Endothelial cell of umbilical vein (primary cell): ENCODE results near the gene MID1. TPM values are rescaled to one million over a fixed set of nuclear protein-coding genes. Genes with fewer than 3 reads are reported as not detected.

ENCODE experiments used
- BruUV-seq: library from RNA; stranded (reverse); fragments of 400-500 nt; replicated peaks from 2 replicates; lab custom pipeline; 2021; lab: Mats Ljungman, UMichigan
- CTCF ChIA-PET: fragments of 300-600, 350-600 bp; sonication (Branson Sonifier 250); formaldehyde crosslinking; loops from one replicate; lab custom pipeline; 2021; ENCODE audit warnings: antibody characterized with exemption, inconsistent platforms; lab: Charles Lee
- POLR2A ChIA-PET: fragments of 300-600, 350-600 bp; sonication (Branson Sonifier 250); formaldehyde crosslinking; loops from one replicate; lab custom pipeline; 2021; ENCODE audit warnings: antibody characterized with exemption, inconsistent platforms; lab: Charles Lee
- DNase-seq: peaks from one replicate; pipeline ENCODE4 v3.0.0-alpha.2; 2011; ENCODE audit warnings: low read depth, low spot score
- FAIRE-seq: peaks from 2 replicates; lab custom pipeline; 2011; peaks lifted over from hg19 to GRCh38; lab: Jason Lieb, UNC
- H2AFZ ChIP-seq: 2 replicates; pipeline ENCODE4 v1.6.0; 2012; ENCODE audit warnings: low read depth, low read length, control low read depth, inconsistent platforms
- H3K27ac ChIP-seq: 2 replicates; pipeline ENCODE4 v1.5.1; 2011; ENCODE audit warnings: low read depth, mild to moderate bottlenecking, control low read depth, low read length, moderate library complexity; ENCODE audit not compliant: insufficient read depth
- H3K27me3 ChIP-seq, 2 experiments: 2 replicates each; pipeline versions ENCODE4 v1.6.0 to v1.6.1; 2011; ENCODE audit warnings: low read length in 2 of 2, mixed read lengths in 1 of 2; ENCODE audit not compliant: control insufficient read depth in 2 of 2, insufficient read depth in 2 of 2
- H3K36me3 ChIP-seq, 2 experiments: 2 replicates in 1 of 2; 3 replicates in 1 of 2; pipeline ENCODE4 v1.5.1; 2011; ENCODE audit warnings: low read length in 2 of 2, mild to moderate bottlenecking in 1 of 2, moderate library complexity in 1 of 2; ENCODE audit not compliant: control insufficient read depth in 2 of 2, insufficient read depth in 2 of 2; ENCODE audit errors: extremely low read depth in 1 of 2
- H3K4me1 ChIP-seq: 3 replicates; pipeline ENCODE4 v1.5.1; 2011; ENCODE audit warnings: mild to moderate bottlenecking, low read length; ENCODE audit not compliant: control insufficient read depth, insufficient read depth; ENCODE audit errors: extremely low read depth
- H3K4me2 ChIP-seq: 2 replicates; pipeline ENCODE4 v1.6.1; 2011; ENCODE audit warnings: low read length, control low read depth, mixed read lengths; ENCODE audit not compliant: insufficient read depth
- H3K4me3 ChIP-seq, 3 experiments: fragments of 200-600 bp in 1 of 3; sonication (generic), shearing (Covaris generic) in 1 of 3; replicated peaks in 1 of 3; 2 replicates each; pipeline ENCODE4 v1.5.1; 2011 to 2016; ENCODE audit warnings: control low read depth in 3 of 3, low read length in 3 of 3, mild to moderate bottlenecking in 2 of 3, inconsistent platforms in 1 of 3, low read depth in 1 of 3, moderate library complexity in 1 of 3; ENCODE audit not compliant: insufficient read depth in 1 of 3
- H3K79me2 ChIP-seq: 2 replicates; pipeline ENCODE4 v1.6.0; 2012; ENCODE audit warnings: low read length, inconsistent platforms; ENCODE audit not compliant: control insufficient read depth, insufficient read depth
- H3K9ac ChIP-seq: replicated peaks from 2 replicates; pipeline ENCODE3; 2011; ENCODE audit warnings: low read length, control low read depth; ENCODE audit not compliant: insufficient read depth; ENCODE audit errors: extremely low read depth
- H3K9me1 ChIP-seq: replicated peaks from 3 replicates; pipeline ENCODE4 v1.6.0; 2011; ENCODE audit warnings: mild to moderate bottlenecking, low read length; ENCODE audit not compliant: control insufficient read depth, insufficient read depth; ENCODE audit errors: extremely low read depth
- H3K9me3 ChIP-seq: replicated peaks from 2 replicates; pipeline ENCODE4 v1.5.1; 2012; ENCODE audit warnings: low read length, inconsistent platforms; ENCODE audit not compliant: control insufficient read depth, insufficient read depth
- H4K20me1 ChIP-seq: replicated peaks from 2 replicates; pipeline ENCODE3; 2011; ENCODE audit warnings: mild to moderate bottlenecking, low read length; ENCODE audit not compliant: control insufficient read depth, insufficient read depth; ENCODE audit errors: extremely low read depth
- CTCF ChIP-seq, 2 donors: IDR thresholded peaks; 1 replicate in 1 of 2; 2 replicates in 1 of 2; pipeline ENCODE4 v1.5.1; 2011; ENCODE audit warnings: low read length in 2 of 2, mild to moderate bottlenecking in 2 of 2, moderate library complexity in 2 of 2, control low read depth in 1 of 2, inconsistent platforms in 1 of 2, low read depth in 1 of 2; ENCODE audit not compliant: insufficient read depth in 1 of 2; ENCODE audit errors: extremely low read depth in 1 of 2
- EZH2 ChIP-seq: IDR thresholded peaks from 2 replicates; pipeline ENCODE4 v1.6.1; 2012; ENCODE audit warnings: borderline replicate concordance, low read depth, mild to moderate bottlenecking, moderate library complexity, low read length, inconsistent platforms; ENCODE audit not compliant: severe bottlenecking
- FOS ChIP-seq: IDR thresholded peaks from 2 replicates; pipeline ENCODE4 v1.6.1; 2011; ENCODE audit warnings: mild to moderate bottlenecking, low read length, moderate library complexity, borderline replicate concordance; ENCODE audit not compliant: insufficient read depth
- GATA2 ChIP-seq: IDR thresholded peaks from 2 replicates; pipeline ENCODE4 v1.7.0; 2011; ENCODE audit warnings: low read depth, mild to moderate bottlenecking, moderate library complexity, mixed read lengths, low read length; ENCODE audit not compliant: insufficient read length, insufficient read depth
- JUN ChIP-seq: IDR thresholded peaks from 2 replicates; pipeline ENCODE4 v1.6.1; 2011; ENCODE audit warnings: borderline replicate concordance, low read depth; ENCODE audit not compliant: insufficient read length, insufficient read depth
- MAX ChIP-seq: IDR thresholded peaks from 2 replicates; pipeline ENCODE4 v1.6.1; 2011; ENCODE audit not compliant: insufficient read depth, insufficient read length
- MYC ChIP-seq: IDR thresholded peaks from one replicate; pipeline ENCODE4 v1.6.1; 2011; ENCODE audit warnings: mild to moderate bottlenecking, low read depth, low read length
- POLR2A ChIP-seq: IDR thresholded peaks from 2 replicates; pipeline ENCODE4 v1.6.1; 2012; ENCODE audit warnings: low read depth, mild to moderate bottlenecking, control low read depth, low read length
- POLR2AphosphoS5 ChIP-seq: IDR thresholded peaks from 2 replicates; pipeline ENCODE4 v1.6.1; 2012; ENCODE audit warnings: low read depth, mild to moderate bottlenecking, control low read depth, low read length, moderate library complexity; ENCODE audit not compliant: insufficient read depth
- dilution Hi-C: fragments of 300-500 bp; cut with MboI; formaldehyde crosslinking; loops from one replicate; pipeline ENCODE4 v1.15.0; 2019; ENCODE audit warnings: low sequenced_read_pairs; ENCODE audit not compliant: extremely low pct_ligation_motif_present
- intact Hi-C: fragments of 100-400 bp; cut with micrococcal nuclease; formaldehyde crosslinking; loops from one replicate; pipeline ENCODE4 v1.10.0; 2022
- polyA plus RNA-seq, 4 experiments: library from polyadenylated mRNA; depleted of rRNA in 3 of 4; stranded (reverse) in 3 of 4; unstranded in 1 of 4; fragments of >200 nt; gene quantifications; 2 replicates each; pipeline versions ENCODE4 v1.2.1 to v1.2.3, GENCODE V29; 2011 to 2012; ENCODE audit warnings: missing spikeins in 1 of 4
- total RNA-seq: library from RNA; stranded (reverse); gene quantifications from 2 replicates; pipeline ENCODE4 v1.2.3, GENCODE V29; 2021

Gene MID1
- total and polyA plus RNA-seq, 2 donors (not counting 3 experiments of a cell fraction or from before 2014, with no cell fraction given): 21.3 to 29.8 TPM

- Histone ChIP-seq H3K4me1 (no peaks in the 10 kb centered on the region), H3K36me3 (no peaks in the 10 kb centered on the region), H3K27me3 (peaks cover 0 to 2% of the 10 kb centered on the region in 2 experiments), H3K9me1 (no peaks in the 10 kb centered on the region), H3K4me2 (no peak overlapping the region), H3K4me3 (no peak overlapping the region), H3K27ac (no peak overlapping the region), H3K79me2 (no peaks in the 10 kb centered on the region), H4K20me1 (no peaks in the 10 kb centered on the region), H3K9ac (no peak overlapping the region), H3K9me3 (no peaks in the 10 kb centered on the region), H2AFZ (no peak overlapping the region)
- TF ChIP-seq POLR2AphosphoS5 (no peak), EZH2 (no peak), POLR2A (no peak), MYC (no peak), GATA2 (no peak), MAX (no peak), CTCF (IDR thresholded peaks at IDR 0.05; ENCODE audit: extremely low read depth in 1 of 2, insufficient read depth in 1 of 2, low read depth in 1 of 2, low read length in 2 of 2) (no peak), FOS (no peak), JUN (no peak)
- BruUV-seq: no TSS peak
- CTCF ChIA-PET: no interaction called here
- intact Hi-C loops: no loop called here
- dilution Hi-C loops: no loop called here
- DNase-seq (no peak), FAIRE-seq (no peak)
- POLR2A ChIA-PET: no interaction called here
Measured at GRCh38 chrX:10660171-10660570, 39.8 kb upstream of the MID1 start.
